RWPE2 (cell line): ENCODE results near the gene GPR107.
A peak's percentile ranks its signal among the peaks of the same experiment; 100 is the strongest.

Source experiments
- ATAC-seq: fragments of 200-7000 bp; cut with Tn5 transposase; 3 replicates; pipeline ENCODE4 v1.9.1; 2021; ENCODE audit warnings: low read depth
- DNase-seq: peaks from one replicate; pipeline ENCODE4 v3.0.0-alpha.2; 2020; ENCODE audit warnings: low spot score
- H3K27ac ChIP-seq: fragments of 450-650 bp; 2 replicates; pipeline ENCODE4 v1.5.1; 2017; ENCODE audit warnings: mild to moderate bottlenecking; ENCODE audit not compliant: poor library complexity, severe bottlenecking
- H3K27me3 ChIP-seq: fragments of 250-450 bp; sonication (Bioruptor Pico); 2 replicates; pipeline ENCODE4 v1.5.1; 2021; ENCODE audit warnings: mild to moderate bottlenecking, moderate library complexity; ENCODE audit not compliant: insufficient read depth, poor library complexity, severe bottlenecking
- H3K36me3 ChIP-seq: fragments of 250-450 bp; sonication (Bioruptor Pico); 2 replicates; pipeline ENCODE4 v1.5.1; 2020; ENCODE audit warnings: low read depth, mild to moderate bottlenecking, moderate library complexity
- H3K4me1 ChIP-seq: fragments of 250-450 bp; sonication (Bioruptor Pico); 2 replicates; pipeline ENCODE4 v1.5.1; 2021; ENCODE audit warnings: mild to moderate bottlenecking, moderate library complexity; ENCODE audit not compliant: insufficient read depth, poor library complexity, severe bottlenecking
- H3K4me3 ChIP-seq: fragments of 250-450 bp; sonication (Bioruptor Pico); 2 replicates; pipeline ENCODE4 v1.5.1; 2021; ENCODE audit warnings: mild to moderate bottlenecking, moderate library complexity; ENCODE audit not compliant: severe bottlenecking
- H3K9me3 ChIP-seq: fragments of 250-450 bp; sonication (Bioruptor Pico); 2 replicates; pipeline ENCODE4 v1.5.1; 2021; ENCODE audit warnings: mild to moderate bottlenecking, moderate library complexity; ENCODE audit not compliant: severe bottlenecking
- TF ChIP-seq, protein P1 (sequence below): fragments of 450-650 bp; IDR thresholded peaks from one replicate; pipeline ENCODE4 v1.5.1; 2017; ENCODE audit warnings: mild to moderate bottlenecking, moderate library complexity; ENCODE audit not compliant: poor library complexity, severe bottlenecking

GPR107 gene

DNA sequence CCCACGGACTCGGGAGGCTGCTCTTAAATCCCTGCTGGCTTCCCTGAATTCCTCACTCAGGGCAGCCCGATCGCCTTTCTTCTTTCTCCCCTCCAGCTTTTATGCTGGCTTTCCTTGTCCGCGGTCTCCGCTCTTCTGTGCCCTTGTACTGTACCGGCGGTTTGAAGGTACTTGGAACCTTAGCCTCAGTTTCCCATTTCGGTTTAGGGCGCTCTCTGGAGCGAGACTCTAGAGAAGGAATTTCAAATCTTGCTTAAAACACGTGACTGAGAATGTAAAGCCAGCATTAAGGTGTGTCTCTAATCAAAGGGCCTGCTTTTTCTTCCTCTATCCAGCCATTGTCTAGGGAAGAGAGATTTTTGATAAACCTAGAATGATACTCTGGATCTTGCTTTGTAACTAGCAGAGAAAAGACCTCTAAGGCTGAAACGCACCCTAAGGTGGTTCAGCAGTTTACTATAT is 650 bp downstream of the GPR107 start:
- ATAC-seq: peak; percentile 6; the same call in 1 of the 3 replicates
- TF ChIP-seq, protein P1, sequence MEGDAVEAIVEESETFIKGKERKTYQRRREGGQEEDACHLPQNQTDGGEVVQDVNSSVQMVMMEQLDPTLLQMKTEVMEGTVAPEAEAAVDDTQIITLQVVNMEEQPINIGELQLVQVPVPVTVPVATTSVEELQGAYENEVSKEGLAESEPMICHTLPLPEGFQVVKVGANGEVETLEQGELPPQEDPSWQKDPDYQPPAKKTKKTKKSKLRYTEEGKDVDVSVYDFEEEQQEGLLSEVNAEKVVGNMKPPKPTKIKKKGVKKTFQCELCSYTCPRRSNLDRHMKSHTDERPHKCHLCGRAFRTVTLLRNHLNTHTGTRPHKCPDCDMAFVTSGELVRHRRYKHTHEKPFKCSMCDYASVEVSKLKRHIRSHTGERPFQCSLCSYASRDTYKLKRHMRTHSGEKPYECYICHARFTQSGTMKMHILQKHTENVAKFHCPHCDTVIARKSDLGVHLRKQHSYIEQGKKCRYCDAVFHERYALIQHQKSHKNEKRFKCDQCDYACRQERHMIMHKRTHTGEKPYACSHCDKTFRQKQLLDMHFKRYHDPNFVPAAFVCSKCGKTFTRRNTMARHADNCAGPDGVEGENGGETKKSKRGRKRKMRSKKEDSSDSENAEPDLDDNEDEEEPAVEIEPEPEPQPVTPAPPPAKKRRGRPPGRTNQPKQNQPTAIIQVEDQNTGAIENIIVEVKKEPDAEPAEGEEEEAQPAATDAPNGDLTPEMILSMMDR: no peak
- DNase-seq: no peak
- peak overlapping the region; percentile 61 for H3K27ac ChIP-seq
- no peaks in the 10 kb centered on the region for H3K9me3 ChIP-seq
- peak overlapping the region; percentile 98 for H3K4me3 ChIP-seq
- peaks cover 12% of the 10 kb centered on the region for H3K4me1 ChIP-seq
- H3K27me3 ChIP-seq: no peaks in the 10 kb centered on the region
- H3K36me3 ChIP-seq: peaks cover 9% of the 10 kb centered on the region

GRCh38 chr9:130054820-130055219 is 1.1 kb downstream of the GPR107 start:
- H3K27ac ChIP-seq: peak overlapping the region; percentile 61

DNA sequence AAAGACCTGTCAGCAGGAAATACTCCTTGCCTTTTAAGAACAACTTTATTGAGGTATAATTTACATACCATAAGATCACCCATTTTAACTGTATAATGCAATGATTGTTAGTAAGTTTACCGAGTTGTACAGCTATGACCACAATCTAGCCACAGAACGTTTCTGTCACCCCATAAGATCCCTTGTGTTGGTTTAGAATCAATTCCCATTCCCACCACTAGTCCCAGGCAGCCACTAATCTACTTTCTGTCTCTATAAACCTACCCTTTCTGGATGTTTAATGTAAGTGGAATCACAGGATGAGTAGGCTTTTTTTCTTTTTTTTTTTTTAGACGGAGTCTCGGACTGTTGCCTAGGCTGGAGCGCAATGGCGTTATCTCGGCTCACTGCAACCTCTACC is 4.4 kb downstream of the GPR107 start:
- ATAC-seq: no peak
- Histone ChIP-seq H3K27me3 (no peaks in the 10 kb centered on the region), H3K36me3 (peaks cover 9% of the 10 kb centered on the region), H3K27ac (no peak overlapping the region), H3K4me3 (no peak overlapping the region), H3K4me1 (no peaks in the 10 kb centered on the region), H3K9me3 (no peaks in the 10 kb centered on the region)
- TF ChIP-seq, protein P1: peak; percentile 16
- DNase-seq: no peak

More at GRCh38 chr9:130054820-130055219, 1.1 kb downstream of the GPR107 start:
- peaks cover 12% of the 10 kb centered on the region for H3K4me1 ChIP-seq
- TF ChIP-seq, protein P1: no peak
- H3K36me3 ChIP-seq: peaks cover 9% of the 10 kb centered on the region
- H3K27me3 ChIP-seq: no peaks in the 10 kb centered on the region
- ATAC-seq: no peak
- no peak for DNase-seq
- H3K4me3 ChIP-seq: peak overlapping the region; percentile 98
- no peaks in the 10 kb centered on the region for H3K9me3 ChIP-seq

- no peak overlapping the region for H3K27ac ChIP-seq
- H3K27me3 ChIP-seq: no peaks in the 10 kb centered on the region
- H3K4me3 ChIP-seq: no peak overlapping the region
- H3K36me3 ChIP-seq: peaks cover 9% of the 10 kb centered on the region
- ATAC-seq (no peak), DNase-seq (no peak)
- TF ChIP-seq, protein P1: no peak
- H3K4me1 ChIP-seq: no peaks in the 10 kb centered on the region
- H3K9me3 ChIP-seq: no peaks in the 10 kb centered on the region
Measured at GRCh38 chr9:130058887-130059286, 5.2 kb downstream of the GPR107 start.

- H3K27me3 ChIP-seq: no peaks in the 10 kb centered on the region
- no peak for ATAC-seq
- TF ChIP-seq, protein P1: no peak
- H3K36me3 ChIP-seq: peaks cover 17% of the 10 kb centered on the region
- no peak overlapping the region for H3K4me3 ChIP-seq
- DNase-seq: no peak
- no peaks in the 10 kb centered on the region for H3K4me1 ChIP-seq
- H3K27ac ChIP-seq: no peak overlapping the region
- H3K9me3 ChIP-seq: no peaks in the 10 kb centered on the region
Measured at GRCh38 chr9:130060296-130060695, 6.6 kb downstream of the GPR107 start.
